Measurements from ENCODE around the gene TMEM132D.

TMEM132D gene

GRCh38 chr12:129719416-129719815, 184.4 kb downstream of the TMEM132D start:
- no peak for DNase-seq

GRCh38 chr12:129717438-129717837, 186.4 kb downstream of the TMEM132D start:
- no peak for DNase-seq

GRCh38 chr12:129716825-129717224, 187.0 kb downstream of the TMEM132D start:
- no peak for DNase-seq

- DNase-seq = no peak
These were observed 197.1 kb downstream of the TMEM132D start for GRCh38 chr12:129706716-129707115.

GRCh38 chr12:129704232-129704830, 199.5 kb downstream of the TMEM132D start:
- DNase-seq = no peak

- DNase-seq = no peak
These were observed 202.2 kb downstream of the TMEM132D start for GRCh38 chr12:129701631-129702101.

GRCh38 chr12:129700036-129700435, 203.8 kb downstream of the TMEM132D start:
- DNase-seq = no peak

- DNase-seq = peak; percentile 64
These were observed 206.9 kb downstream of the TMEM132D start for GRCh38 chr12:129696926-129697325.

- no peak for DNase-seq
These were observed 207.4 kb downstream of the TMEM132D start for GRCh38 chr12:129696405-129696804.

- no peak for DNase-seq
These were observed 210.1 kb downstream of the TMEM132D start for GRCh38 chr12:129693731-129694130.

- DNase-seq = no peak
These were observed 216.1 kb downstream of the TMEM132D start for GRCh38 chr12:129687731-129688130.

- no peak for DNase-seq
These were observed 222.0 kb downstream of the TMEM132D start for GRCh38 chr12:129681830-129682229.

GRCh38 chr12:129681151-129681550, 222.7 kb downstream of the TMEM132D start:
- DNase-seq = no peak

GRCh38 chr12:129676411-129676810, 227.4 kb downstream of the TMEM132D start:
- no peak for DNase-seq

GRCh38 chr12:129675947-129676346, 227.9 kb downstream of the TMEM132D start:
- no peak for DNase-seq

- no peak for DNase-seq
These were observed 228.3 kb downstream of the TMEM132D start for GRCh38 chr12:129675496-129675895.

- no peak for DNase-seq
These were observed 230.0 kb downstream of the TMEM132D start for GRCh38 chr12:129673806-129674205.

- no peak for DNase-seq
These were observed 231.7 kb downstream of the TMEM132D start for GRCh38 chr12:129672110-129672509.

GRCh38 chr12:129670256-129670920, 233.4 kb downstream of the TMEM132D start:
- DNase-seq = no peak

- no peak for DNase-seq
These were observed 238.4 kb downstream of the TMEM132D start for GRCh38 chr12:129665414-129665813.

GRCh38 chr12:129662234-129662633, 241.6 kb downstream of the TMEM132D start:
- DNase-seq = no peak

- no peak for DNase-seq
These were observed 242.9 kb downstream of the TMEM132D start for GRCh38 chr12:129660946-129661345.

- no peak for DNase-seq
These were observed 243.7 kb downstream of the TMEM132D start for GRCh38 chr12:129659961-129660622.

- DNase-seq = peak; percentile 62
These were observed 246.6 kb downstream of the TMEM132D start for GRCh38 chr12:129657179-129657578.

Measured in DMS79 treated with DMSO at 0.1 percent for 48 hours (cell line).